ENCODE measurements around the gene MOGAT1. TPM values are rescaled to one million over a fixed set of nuclear protein-coding genes. Genes with fewer than 3 reads are reported as not detected.

The MOGAT1 gene
- total and polyA plus RNA-seq, 2 of the 13 experiments (the other 11 are each of a cell fraction or from before 2014, with no cell fraction given): 0.98 to 4.3 TPM

- FAIRE-seq: no peak
- Histone ChIP-seq H3K27me3 (ENCODE audit: control insufficient read depth in 1 of 2, insufficient read depth in 2 of 2, low read length in 2 of 2) (no peaks in the 10 kb centered on the region), H3K4me1 (ENCODE audit: insufficient read depth, low read length) (peaks cover 80% of the 10 kb centered on the region), H3K9me3 (ENCODE audit: low read length) (no peaks in the 10 kb centered on the region), H3K4me2 (ENCODE audit: low read depth, low read length) (no peak overlapping the region), H3K79me2 (ENCODE audit: insufficient read depth, low read length) (no peaks in the 10 kb centered on the region), H4K20me1 (ENCODE audit: insufficient read depth, low read length) (no peaks in the 10 kb centered on the region), H3K4me3 (replicated peaks in 1 of 3; ENCODE audit: insufficient read depth in 1 of 3, low read depth in 2 of 3, low read length in 3 of 3) (no peak overlapping the region), H2AFZ (ENCODE audit: low read length) (no peak overlapping the region), H3K27ac (ENCODE audit: extremely low read length, insufficient read depth, low read length) (no peak overlapping the region), H3K9ac (ENCODE audit: insufficient read depth, low read depth, low read length) (no peak overlapping the region), H3K36me3 (replicated peaks in 1 of 2; ENCODE audit: control insufficient read depth in 1 of 2, insufficient read depth in 2 of 2, low read length in 2 of 2) (no peaks in the 10 kb centered on the region)
- no peak for DNase-seq (ENCODE audit: low spot score)
- POLR2A ChIA-PET: interaction anchor here (1.6 kb wide), 1 partner anchor 56 kb away, joined by 4 read pairs; no protein-coding TSS in a partner anchor
- intact Hi-C loops (cut with micrococcal nuclease; ENCODE audit: unreplicated experiment) (no loop called here), in situ Hi-C loops (cut with HindIII; ENCODE audit: extremely low pct_ligation_motif_present, low pct_unique_long_range_greater_than_20kb) (no loop called here)
- WGBS (ENCODE audit: low lambda C conversion rate): 98% methylated on average over 4 of the region's 4 CpGs
- no TSS peak for BruUV-seq (replicated peaks)
- ATAC-seq: no peak
- CTCF ChIA-PET (ENCODE audit: low intra/inter-chr PET ratio, low total read pairs): no interaction called here
- TF ChIP-seq KAT8 (CRISPR knock-in tag; IDR thresholded peaks at IDR 0.05): no peak
- TF ChIP-seq MIER3 (CRISPR knock-in tag; IDR thresholded peaks at IDR 0.05; ENCODE audit: borderline replicate concordance): no peak
- no peak for TF ChIP-seq ZNF362 (CRISPR knock-in tag; IDR thresholded peaks at IDR 0.05; ENCODE audit: borderline replicate concordance)
- no peak for TF ChIP-seq BCLAF1 (IDR thresholded peaks at IDR 0.05)
- no peak for TF ChIP-seq REST (IDR thresholded peaks at IDR 0.05; ENCODE audit: borderline replicate concordance in 1 of 2, low read depth in 1 of 2, low read length in 2 of 2)
- no peak for TF ChIP-seq ZBTB4 (CRISPR knock-in tag; IDR thresholded peaks at IDR 0.05; ENCODE audit: borderline replicate concordance)
- TF ChIP-seq ZNF382 (CRISPR knock-in tag; IDR thresholded peaks at IDR 0.05; ENCODE audit: borderline replicate concordance): no peak
- TF ChIP-seq PRDM4 (CRISPR knock-in tag; IDR thresholded peaks at IDR 0.05; ENCODE audit: borderline replicate concordance): no peak
- no peak for TF ChIP-seq ZNF414 (CRISPR knock-in tag; IDR thresholded peaks at IDR 0.05)
These were observed 68.5 kb downstream of the MOGAT1 start for GRCh38 chr2:222739939-222740338.

Measured in HepG2 (cell line).